GM12864 (cell line): ENCODE measurements around the gene TRAF3IP3.

Experiments used
- DNase-seq: peaks from one replicate; pipeline ENCODE4 v3.0.0-alpha.2; 2011; ENCODE audit warnings: low read depth
- H3K4me3 ChIP-seq: 2 replicates; pipeline ENCODE4 v1.5.1; 2011; ENCODE audit warnings: mild to moderate bottlenecking, low read depth, low read length, control low read depth
- CTCF ChIP-seq: IDR thresholded peaks from 2 replicates; pipeline ENCODE4 v1.5.1; 2011; ENCODE audit warnings: low read depth, mild to moderate bottlenecking, moderate library complexity, low read length, control low read depth, inconsistent platforms; ENCODE audit errors: missing control alignments

The TRAF3IP3 gene

DNA sequence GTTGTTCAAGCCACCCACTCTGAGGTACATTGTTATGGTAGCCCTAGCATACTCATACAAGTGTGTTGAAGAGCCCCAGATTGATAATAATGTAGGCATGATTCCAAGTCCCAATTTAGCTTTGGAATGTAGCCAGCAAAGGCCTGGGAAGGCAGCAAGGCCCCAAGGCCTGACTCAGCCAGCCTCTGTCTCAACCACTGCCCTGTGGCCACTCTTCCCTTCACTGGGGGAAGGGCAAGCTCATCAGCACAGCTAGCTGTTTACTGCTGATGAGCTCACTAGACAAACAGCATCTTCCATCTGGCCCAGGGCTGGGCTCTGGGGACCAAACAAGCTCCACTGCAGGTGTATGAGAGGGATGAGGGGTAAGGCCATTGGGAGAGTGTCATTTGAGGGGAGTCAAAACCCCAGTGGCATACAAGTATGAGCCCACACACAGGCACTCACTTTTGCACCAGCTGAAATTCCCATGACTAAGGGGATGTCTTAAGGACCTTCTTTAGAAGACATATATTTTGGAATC is 52.3 kb downstream of the TRAF3IP3 start:
- no peak for DNase-seq
- no peak for TF ChIP-seq CTCF

DNA sequence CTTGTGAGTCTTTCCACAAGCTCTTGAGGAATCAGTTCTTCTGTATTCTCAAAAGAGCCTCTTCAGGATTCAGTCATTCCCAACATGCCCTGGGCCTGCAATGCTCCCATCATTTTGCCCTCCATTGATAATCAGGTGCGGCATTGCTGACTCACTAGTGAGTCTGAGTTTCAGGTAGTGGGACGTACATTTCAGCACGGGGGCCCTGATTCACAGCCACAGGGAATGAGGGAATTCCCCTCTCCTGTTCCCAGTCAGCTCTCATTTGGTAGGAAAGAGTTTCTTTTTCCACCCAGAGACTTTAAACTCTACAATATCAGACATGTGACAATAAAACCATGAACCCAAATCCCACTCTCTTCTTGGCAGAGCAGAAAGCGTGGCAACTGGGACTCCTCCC is 53.8 kb downstream of the TRAF3IP3 start:
- DNase-seq, result no peak
- H3K4me3 ChIP-seq, result no peak overlapping the region
- TF ChIP-seq CTCF, result no peak

More for the DNA sequence above, 52.3 kb downstream of the TRAF3IP3 start:
- H3K4me3 ChIP-seq, result no peak overlapping the region

- no peak for TF ChIP-seq CTCF
- DNase-seq, result no peak
- no peak overlapping the region for H3K4me3 ChIP-seq
Measured at GRCh38 chr1:209810783-209811182, 54.9 kb downstream of the TRAF3IP3 start.

- no peak for TF ChIP-seq CTCF
- no peak overlapping the region for H3K4me3 ChIP-seq
- DNase-seq, result no peak
Measured at GRCh38 chr1:209813902-209814301, 58.0 kb downstream of the TRAF3IP3 start.

- no peak overlapping the region for H3K4me3 ChIP-seq
- DNase-seq, result no peak
- TF ChIP-seq CTCF, result no peak
Measured at GRCh38 chr1:209815490-209815889, 59.6 kb downstream of the TRAF3IP3 start.

- TF ChIP-seq CTCF, result no peak
- no peak overlapping the region for H3K4me3 ChIP-seq
- DNase-seq, result no peak
Measured at GRCh38 chr1:209815931-209816341, 60.1 kb downstream of the TRAF3IP3 start.

GRCh38 chr1:209816923-209817322 is 61.1 kb downstream of the TRAF3IP3 start:
- no peak for TF ChIP-seq CTCF
- H3K4me3 ChIP-seq, result no peak overlapping the region
- no peak for DNase-seq
